Right cardiac atrium (tissue), 5 donors: ENCODE results near the gene ELMOD1. TPM values are rescaled to one million over a fixed set of nuclear protein-coding genes. Genes with fewer than 3 reads are reported as not detected.

ENCODE experiments used
- ATAC-seq, 2 donors: fragments of 200-7000 bp; cut with Tn5 transposase; one replicate each; pipeline versions ENCODE4 v1.8.0 to v1.9.1; 2020; ENCODE audit warnings: moderate library complexity in 2 of 2, mild to moderate bottlenecking in 1 of 2
- DNase-seq, 3 donors: peaks; one replicate each; pipeline ENCODE4 v3.0.0-alpha.2; 2020
- H3K27ac ChIP-seq: one replicate; pipeline ENCODE4 v1.5.1; 2013; ENCODE audit warnings: mild to moderate bottlenecking, low read length, control low read depth, moderate library complexity
- H3K27me3 ChIP-seq: one replicate; pipeline ENCODE4 v1.6.1; 2013; ENCODE audit not compliant: control insufficient read depth, insufficient read depth
- H3K4me1 ChIP-seq: one replicate; pipeline ENCODE4 v1.6.1; 2013; ENCODE audit warnings: low read length; ENCODE audit not compliant: control insufficient read depth, insufficient read depth
- H3K4me3 ChIP-seq: one replicate; pipeline ENCODE4 v1.5.1; 2013; ENCODE audit warnings: low read length, control low read depth
- H3K9me3 ChIP-seq: one replicate; pipeline ENCODE4 v1.6.1; 2013; ENCODE audit warnings: low read length; ENCODE audit not compliant: control insufficient read depth
- WGBS: extraction: QIAGEN DNeasy Blood & Tissue Kit; methylation state at CpG from one replicate; pipeline ENCODE4 v1.1.7; 2013; 5-methylcytosine and 5-hydroxymethylcytosine counted together
- intact Hi-C, 4 donors: fragments of 100-400 bp; cut with DNase I; formaldehyde crosslinking; loops; one replicate each; pipeline versions ENCODE4 v1.11.0 to v1.14.0; 2022 to 2023
- polyA plus RNA-seq: library from polyadenylated mRNA; stranded (reverse); fragments of 200-250 nt; gene quantifications from one replicate; pipeline ENCODE4 v1.2.3, GENCODE V29; 2013
- total RNA-seq, 4 donors: library from RNA; stranded (reverse); fragmentation: NEBNext Ultra II Directional; extraction: Animal tissue kit (Norgen Biotek cat#: 25700); gene quantifications; one replicate each; pipeline ENCODE4 v1.2.1, GENCODE V29; 2021
- donor health status: healthy with polysubstance abuse.
- donor health status: DM: no; HTN: yes; CAD: no.
- donor health status: DM: no; HTN: no; CAD: no.
- donor health status: DM: no; HTN: yes; CAD: no; lungs with severe emphysema.
- donor health status: DM: yes; HTN: yes; CAD: no.

Gene ELMOD1
- total and polyA plus RNA-seq, 5 donors, result 5.7 to 12.6 (median 10.7) TPM

GRCh38 chr11:107675902-107676301, 85.0 kb downstream of the ELMOD1 start:
- no peak overlapping the region for H3K4me3 ChIP-seq
- 56% methylated on average over 2 of the region's 2 CpGs for WGBS
- no peak overlapping the region for H3K27ac ChIP-seq
- H3K4me1 ChIP-seq, result no peaks in the 10 kb centered on the region
- no peaks in the 10 kb centered on the region for H3K9me3 ChIP-seq
- ATAC-seq, result no peak
- intact Hi-C loops, result no loop called here
- no peak for DNase-seq
- H3K27me3 ChIP-seq, result no peaks in the 10 kb centered on the region

- Histone ChIP-seq H3K27me3 (no peaks in the 10 kb centered on the region), H3K27ac (no peak overlapping the region), H3K9me3 (no peaks in the 10 kb centered on the region), H3K4me1 (no peaks in the 10 kb centered on the region), H3K4me3 (no peak overlapping the region)
- ATAC-seq (no peak), DNase-seq (no peak)
- WGBS, result 85% methylated on average over 8 of the region's 8 CpGs
- intact Hi-C loops, result no loop called here
Observed at GRCh38 chr11:107676336-107677057, 85.5 kb downstream of the ELMOD1 start.

GRCh38 chr11:107677924-107678631, 87.1 kb downstream of the ELMOD1 start:
- no peaks in the 10 kb centered on the region for H3K4me1 ChIP-seq
- intact Hi-C loops, result no loop called here
- WGBS, result 71% methylated on average over 7 of the region's 7 CpGs

DNA sequence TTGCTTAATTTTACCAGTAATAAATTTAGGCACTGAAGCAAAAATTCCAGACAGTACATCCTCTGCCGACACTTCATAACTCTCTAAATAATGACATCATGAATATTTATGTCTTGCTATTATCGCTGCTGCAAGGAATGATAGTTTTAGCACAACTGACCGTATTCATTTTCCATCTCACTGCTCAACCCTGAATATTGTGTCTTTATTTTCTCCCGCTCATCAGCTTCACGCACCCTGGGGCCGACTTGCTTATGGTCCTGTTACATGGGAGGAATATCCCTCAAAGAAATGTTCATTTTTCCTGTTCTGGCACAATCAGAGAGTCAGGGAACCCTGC, 87.7 kb downstream of the ELMOD1 start:
- ATAC-seq (no peak), DNase-seq (no peak)
- Histone ChIP-seq H3K27ac (no peak overlapping the region), H3K4me3 (no peak overlapping the region), H3K9me3 (no peaks in the 10 kb centered on the region), H3K4me1 (no peaks in the 10 kb centered on the region), H3K27me3 (no peaks in the 10 kb centered on the region)
- WGBS, result 62% methylated on average over 6 of the region's 6 CpGs
- intact Hi-C loops, result no loop called here

More at GRCh38 chr11:107677924-107678631, 87.1 kb downstream of the ELMOD1 start:
- Histone ChIP-seq H3K4me3 (no peak overlapping the region), H3K9me3 (no peaks in the 10 kb centered on the region), H3K27me3 (no peaks in the 10 kb centered on the region), H3K27ac (no peak overlapping the region)
- DNase-seq, result no peak
- no peak for ATAC-seq

DNA sequence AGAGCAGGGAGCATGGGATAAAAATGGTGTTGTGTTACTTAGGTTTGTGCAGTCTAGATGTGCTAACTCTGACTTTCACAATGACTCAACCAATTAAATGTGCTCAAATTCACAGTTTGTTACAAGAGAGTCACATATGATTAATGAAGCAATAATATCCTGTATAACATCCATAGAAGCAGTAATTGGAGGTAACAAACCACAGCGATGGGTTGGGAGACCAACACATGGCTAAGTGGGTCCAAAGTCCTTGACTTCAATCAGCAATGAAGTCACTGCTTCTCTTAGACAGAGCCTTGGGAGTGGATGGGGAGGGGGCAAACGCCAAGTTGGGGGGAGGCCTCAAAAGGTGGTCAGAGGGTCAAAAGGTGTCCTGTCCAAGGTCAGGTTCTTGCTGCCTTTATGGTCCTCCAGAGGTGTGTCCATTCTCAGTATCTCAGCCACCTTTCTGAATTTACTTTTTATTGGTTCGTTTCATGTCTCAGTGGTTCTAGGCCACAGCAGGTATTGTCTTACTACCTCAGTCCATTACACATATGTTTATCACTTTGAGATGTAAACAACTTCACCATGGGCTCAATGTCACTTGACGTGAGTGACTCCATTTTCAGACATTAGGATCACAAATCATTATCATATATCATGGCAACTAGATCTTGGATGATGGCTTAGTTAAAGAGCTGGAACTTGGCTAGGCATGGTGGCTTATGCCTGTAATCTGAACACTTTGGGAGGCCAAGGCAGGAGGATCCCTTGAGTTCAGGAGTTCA, 88.5 kb downstream of the ELMOD1 start:
- H3K4me1 ChIP-seq, result no peaks in the 10 kb centered on the region
- H3K9me3 ChIP-seq, result no peaks in the 10 kb centered on the region
- H3K4me3 ChIP-seq, result no peak overlapping the region
- WGBS, result 87% methylated on average over 4 of the region's 4 CpGs
- ATAC-seq (no peak), DNase-seq (no peak)
- no peak overlapping the region for H3K27ac ChIP-seq
- intact Hi-C loops, result no loop called here
- H3K27me3 ChIP-seq, result no peaks in the 10 kb centered on the region

DNA sequence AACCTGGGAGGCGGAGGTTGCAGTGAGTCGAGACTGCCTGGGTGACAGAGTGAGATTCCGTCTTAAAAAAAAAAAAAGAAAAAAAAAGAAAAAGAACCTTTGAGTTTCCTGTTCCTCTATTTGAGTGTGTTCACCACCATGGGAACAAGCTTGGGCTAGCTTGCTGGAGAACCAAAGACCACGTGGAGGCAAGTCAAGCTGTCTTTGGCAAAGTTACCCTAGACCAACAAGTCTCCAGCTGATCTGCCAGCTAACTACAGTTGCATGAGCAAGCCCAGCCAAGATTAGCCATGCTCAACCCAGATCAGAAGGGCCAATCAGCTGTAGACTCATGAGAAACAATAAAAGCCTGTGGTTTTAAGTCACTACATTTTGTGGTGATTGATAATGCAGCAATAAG, 91.2 kb downstream of the ELMOD1 start:
- 84% methylated on average over 4 of the region's 4 CpGs for WGBS
- ATAC-seq (no peak), DNase-seq (no peak)
- Histone ChIP-seq H3K4me1 (no peaks in the 10 kb centered on the region), H3K9me3 (no peaks in the 10 kb centered on the region), H3K27me3 (no peaks in the 10 kb centered on the region), H3K27ac (no peak overlapping the region), H3K4me3 (no peak overlapping the region)
- intact Hi-C loops, result no loop called here

DNA sequence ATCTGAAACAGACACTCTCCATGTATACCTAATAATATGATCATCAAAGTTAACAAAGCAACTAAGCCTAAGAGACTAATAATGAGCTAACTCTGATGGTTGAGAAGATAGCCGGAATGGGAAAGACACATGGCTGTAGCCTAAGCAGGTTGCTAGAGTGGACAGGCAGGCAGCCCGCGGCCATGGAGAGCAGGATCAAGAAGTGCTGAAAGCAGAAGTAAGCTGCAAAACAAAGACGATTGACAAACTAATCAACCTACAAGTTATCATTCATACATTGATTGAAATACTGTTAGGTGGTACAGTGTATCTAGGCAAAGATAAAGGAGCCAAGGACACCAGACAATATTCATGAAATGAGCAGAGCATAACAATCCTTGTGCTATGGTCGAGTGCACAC, 91.6 kb downstream of the ELMOD1 start:
- no peaks in the 10 kb centered on the region for H3K27me3 ChIP-seq
- H3K9me3 ChIP-seq, result no peaks in the 10 kb centered on the region
- no peak overlapping the region for H3K4me3 ChIP-seq
- H3K27ac ChIP-seq, result no peak overlapping the region
- ATAC-seq (no peak), DNase-seq (no peak)
- no peaks in the 10 kb centered on the region for H3K4me1 ChIP-seq
- intact Hi-C loops, result no loop called here
- 84% methylated on average over 5 of the region's 5 CpGs for WGBS

DNA sequence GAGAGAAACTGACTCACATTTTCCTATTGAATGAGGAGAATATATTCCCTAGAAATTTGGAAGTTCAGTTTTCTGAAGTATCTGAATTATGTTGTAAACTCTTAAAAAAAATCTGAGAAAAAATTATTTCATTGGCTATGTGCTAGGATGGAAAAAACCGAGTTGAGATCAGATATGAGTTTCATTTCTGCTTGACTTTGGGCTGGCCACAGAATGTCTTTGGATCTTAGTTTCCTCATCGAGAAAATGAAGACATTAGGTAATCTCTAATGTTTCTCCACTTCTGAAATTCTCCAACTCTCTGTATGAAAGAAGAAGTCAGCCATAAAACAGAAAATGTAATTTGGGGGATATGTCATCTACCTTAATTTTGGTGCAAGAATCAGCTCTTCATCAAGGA, 92.1 kb downstream of the ELMOD1 start:
- Histone ChIP-seq H3K9me3 (no peaks in the 10 kb centered on the region), H3K27me3 (no peaks in the 10 kb centered on the region), H3K4me1 (no peaks in the 10 kb centered on the region), H3K4me3 (no peak overlapping the region), H3K27ac (no peak overlapping the region)
- no peak for ATAC-seq
- intact Hi-C loops, result no loop called here
- 65% methylated on average over 2 of the region's 2 CpGs for WGBS
- no peak for DNase-seq

DNA sequence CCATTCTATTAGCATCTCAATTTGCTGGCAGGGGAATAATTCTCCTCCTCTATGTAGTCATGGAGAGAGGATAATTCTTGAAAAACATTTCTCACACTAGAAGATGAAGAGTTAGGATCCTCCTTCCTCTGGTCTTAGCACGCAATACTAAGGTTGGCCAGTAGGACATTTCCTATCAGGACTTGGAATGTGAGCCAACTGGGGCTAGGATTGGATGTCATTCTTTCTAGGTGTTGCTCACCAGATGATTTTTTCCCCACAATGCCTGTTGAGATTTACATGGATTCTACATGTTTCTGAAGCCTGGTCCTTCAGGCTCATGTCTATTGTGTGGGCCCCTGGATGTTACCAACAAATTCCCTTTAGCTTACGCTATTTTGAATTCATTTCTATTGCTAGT, 92.9 kb downstream of the ELMOD1 start:
- H3K4me3 ChIP-seq, result no peak overlapping the region
- intact Hi-C loops, result no loop called here
- H3K27me3 ChIP-seq, result no peaks in the 10 kb centered on the region
- DNase-seq (no peak), ATAC-seq (no peak)
- H3K9me3 ChIP-seq, result no peaks in the 10 kb centered on the region
- 93% methylated on average over 2 of the region's 2 CpGs for WGBS
- no peaks in the 10 kb centered on the region for H3K4me1 ChIP-seq
- H3K27ac ChIP-seq, result no peak overlapping the region

- H3K27ac ChIP-seq, result no peak overlapping the region
- no peaks in the 10 kb centered on the region for H3K27me3 ChIP-seq
- peaks cover 1% of the 10 kb centered on the region for H3K4me1 ChIP-seq
- 47% methylated on average over 6 of the region's 6 CpGs for WGBS
- no peaks in the 10 kb centered on the region for H3K9me3 ChIP-seq
- no peak overlapping the region for H3K4me3 ChIP-seq
- intact Hi-C loops, result loop anchor here in 3 of 4 donors (5.0 kb wide), 3 partner anchors 84 to 116 kb away; no protein-coding TSS in a partner anchor
- peak; percentile 42 to 61 for ATAC-seq
- DNase-seq, result peak; percentile 29 to 56 (median 50)
Observed at GRCh38 chr11:107688322-107688918, 97.5 kb downstream of the ELMOD1 start.
